Fibroblast of peridontal ligament (primary cell): ENCODE data around the gene SLC22A5.

ENCODE experiments used
- DNase-seq: peaks from one replicate; pipeline ENCODE4 v3.0.0-alpha.2; 2010; ENCODE audit errors: extremely low read depth

The SLC22A5 gene

GRCh38 chr5:132365213-132365612 is 4.3 kb upstream of the SLC22A5 start:
- DNase-seq = no peak

GRCh38 chr5:132368186-132368585 is 1.3 kb upstream of the SLC22A5 start:
- DNase-seq = no peak

GRCh38 chr5:132369007-132369473 is 470 bp upstream of the SLC22A5 start:
- no peak for DNase-seq

GRCh38 chr5:132370181-132370970 is 866 bp downstream of the SLC22A5 start:
- DNase-seq = no peak

GRCh38 chr5:132370971-132371602 is 1.6 kb downstream of the SLC22A5 start:
- no peak for DNase-seq

GRCh38 chr5:132371603-132371994 is 2.1 kb downstream of the SLC22A5 start:
- no peak for DNase-seq

GRCh38 chr5:132372127-132372526 is 2.6 kb downstream of the SLC22A5 start:
- no peak for DNase-seq

- DNase-seq = no peak
Observed at GRCh38 chr5:132372542-132372941, 3.0 kb downstream of the SLC22A5 start.

- DNase-seq = no peak
Observed at GRCh38 chr5:132375957-132376356, 6.4 kb downstream of the SLC22A5 start.

GRCh38 chr5:132376694-132377641 is 7.5 kb downstream of the SLC22A5 start:
- DNase-seq = no peak

GRCh38 chr5:132377738-132378137 is 8.2 kb downstream of the SLC22A5 start:
- DNase-seq = no peak

GRCh38 chr5:132378580-132378979 is 9.1 kb downstream of the SLC22A5 start:
- DNase-seq = no peak

GRCh38 chr5:132380047-132380446 is 10.5 kb downstream of the SLC22A5 start:
- DNase-seq = no peak

GRCh38 chr5:132380741-132381140 is 11.2 kb downstream of the SLC22A5 start:
- DNase-seq = no peak

- DNase-seq = no peak
Observed at GRCh38 chr5:132381614-132382013, 12.1 kb downstream of the SLC22A5 start.

GRCh38 chr5:132383261-132383660 is 13.8 kb downstream of the SLC22A5 start:
- DNase-seq = no peak

- no peak for DNase-seq
Observed at GRCh38 chr5:132383984-132384383, 14.5 kb downstream of the SLC22A5 start.

GRCh38 chr5:132384506-132385050 is 15.1 kb downstream of the SLC22A5 start:
- DNase-seq = no peak

GRCh38 chr5:132385326-132386105 is 16.0 kb downstream of the SLC22A5 start:
- peak; percentile 82 for DNase-seq

- peak; percentile 77 for DNase-seq
Observed at GRCh38 chr5:132386644-132387286, 17.3 kb downstream of the SLC22A5 start.
